Neural progenitor cell (in vitro differentiated cells): Measurements from ENCODE around the gene ARMCX6.

Source experiments
- EZH2phosphoT487 ChIP-seq: fragments of 200-600 bp; sonication (generic); IDR thresholded peaks from 2 replicates; pipeline ENCODE4 v1.6.1; 2017; ENCODE audit warnings: antibody characterized with exemption
- TF ChIP-seq, protein P1 (sequence below): fragments of 200-600 bp; sonication (generic); IDR thresholded peaks from 2 replicates; pipeline ENCODE4 v1.5.1; 2017; ENCODE audit warnings: antibody characterized with exemption, mild to moderate bottlenecking

GRCh38 chrX:101602077-101602476 is 15.7 kb downstream of the ARMCX6 start:
- TF ChIP-seq, protein P1, sequence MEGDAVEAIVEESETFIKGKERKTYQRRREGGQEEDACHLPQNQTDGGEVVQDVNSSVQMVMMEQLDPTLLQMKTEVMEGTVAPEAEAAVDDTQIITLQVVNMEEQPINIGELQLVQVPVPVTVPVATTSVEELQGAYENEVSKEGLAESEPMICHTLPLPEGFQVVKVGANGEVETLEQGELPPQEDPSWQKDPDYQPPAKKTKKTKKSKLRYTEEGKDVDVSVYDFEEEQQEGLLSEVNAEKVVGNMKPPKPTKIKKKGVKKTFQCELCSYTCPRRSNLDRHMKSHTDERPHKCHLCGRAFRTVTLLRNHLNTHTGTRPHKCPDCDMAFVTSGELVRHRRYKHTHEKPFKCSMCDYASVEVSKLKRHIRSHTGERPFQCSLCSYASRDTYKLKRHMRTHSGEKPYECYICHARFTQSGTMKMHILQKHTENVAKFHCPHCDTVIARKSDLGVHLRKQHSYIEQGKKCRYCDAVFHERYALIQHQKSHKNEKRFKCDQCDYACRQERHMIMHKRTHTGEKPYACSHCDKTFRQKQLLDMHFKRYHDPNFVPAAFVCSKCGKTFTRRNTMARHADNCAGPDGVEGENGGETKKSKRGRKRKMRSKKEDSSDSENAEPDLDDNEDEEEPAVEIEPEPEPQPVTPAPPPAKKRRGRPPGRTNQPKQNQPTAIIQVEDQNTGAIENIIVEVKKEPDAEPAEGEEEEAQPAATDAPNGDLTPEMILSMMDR, result no peak
- no peak for TF ChIP-seq EZH2phosphoT487
